Measurements from ENCODE around the gene DGCR6L.
"Not testable (repeated sequence)": the region's sequence is repeated elsewhere in the genome, so short reads cannot be mapped to it uniquely, and the experiment has no call there.

DNA sequence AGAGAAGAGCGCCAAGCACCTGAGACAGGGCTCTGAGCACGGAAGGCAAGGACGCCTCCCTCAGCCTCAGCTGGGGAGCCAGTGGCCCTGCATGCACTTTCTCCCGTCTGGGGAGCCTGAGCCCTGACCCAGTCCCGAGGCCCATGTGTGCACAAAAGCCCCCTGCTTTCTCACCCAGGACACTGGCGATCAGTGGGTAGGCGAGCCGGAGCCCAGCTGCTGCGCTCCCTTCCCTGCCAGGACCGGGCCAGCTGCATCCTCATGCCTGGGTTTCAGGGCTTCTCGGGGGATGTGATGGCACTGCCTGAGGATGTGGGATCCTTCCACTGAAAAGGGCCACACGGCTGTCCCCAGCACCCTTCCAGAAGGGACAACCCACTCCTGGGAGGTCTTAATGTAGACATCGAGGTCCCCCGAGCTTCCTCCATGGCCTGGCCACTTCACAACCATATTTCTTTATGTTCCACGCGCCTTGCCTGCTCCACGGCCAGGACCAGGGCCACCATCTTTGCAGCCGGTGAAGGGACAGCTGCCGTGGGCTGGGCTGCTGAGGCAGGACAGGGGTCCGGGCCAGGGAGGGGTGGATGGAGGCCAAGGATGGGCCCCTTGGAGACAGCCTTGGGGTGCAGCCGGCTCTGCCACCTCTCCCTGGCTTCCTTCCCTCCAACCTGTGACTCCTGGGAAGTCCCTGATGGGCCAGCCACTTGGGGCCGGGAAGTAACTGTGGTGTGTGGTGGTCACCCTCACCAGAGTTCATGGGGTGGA, 41.0 kb downstream of the DGCR6L start:
- TF ChIP-seq, protein P1, sequence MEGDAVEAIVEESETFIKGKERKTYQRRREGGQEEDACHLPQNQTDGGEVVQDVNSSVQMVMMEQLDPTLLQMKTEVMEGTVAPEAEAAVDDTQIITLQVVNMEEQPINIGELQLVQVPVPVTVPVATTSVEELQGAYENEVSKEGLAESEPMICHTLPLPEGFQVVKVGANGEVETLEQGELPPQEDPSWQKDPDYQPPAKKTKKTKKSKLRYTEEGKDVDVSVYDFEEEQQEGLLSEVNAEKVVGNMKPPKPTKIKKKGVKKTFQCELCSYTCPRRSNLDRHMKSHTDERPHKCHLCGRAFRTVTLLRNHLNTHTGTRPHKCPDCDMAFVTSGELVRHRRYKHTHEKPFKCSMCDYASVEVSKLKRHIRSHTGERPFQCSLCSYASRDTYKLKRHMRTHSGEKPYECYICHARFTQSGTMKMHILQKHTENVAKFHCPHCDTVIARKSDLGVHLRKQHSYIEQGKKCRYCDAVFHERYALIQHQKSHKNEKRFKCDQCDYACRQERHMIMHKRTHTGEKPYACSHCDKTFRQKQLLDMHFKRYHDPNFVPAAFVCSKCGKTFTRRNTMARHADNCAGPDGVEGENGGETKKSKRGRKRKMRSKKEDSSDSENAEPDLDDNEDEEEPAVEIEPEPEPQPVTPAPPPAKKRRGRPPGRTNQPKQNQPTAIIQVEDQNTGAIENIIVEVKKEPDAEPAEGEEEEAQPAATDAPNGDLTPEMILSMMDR (IDR thresholded peaks at IDR 0.05) = not testable (repeated sequence)
- not testable (repeated sequence) for TF ChIP-seq POLR2A (IDR thresholded peaks at IDR 0.05)
